Large intestine (tissue), 3 donors: Measurements from ENCODE around the gene ACSF2. TPM values are rescaled to one million over a fixed set of nuclear protein-coding genes. Genes with fewer than 3 reads are reported as not detected.

Source experiments
- DNase-seq, 2 donors: peaks; one replicate each; pipeline versions ENCODE4 v3.0.0 to v3.0.0-alpha.2; 2013
- H3K27ac ChIP-seq: one replicate; pipeline ENCODE4 v1.5.1; 2013; ENCODE audit warnings: low read length
- H3K27me3 ChIP-seq: 2 replicates; pipeline ENCODE4 v1.6.1; 2013; ENCODE audit warnings: low read length; ENCODE audit not compliant: control insufficient read depth, insufficient read depth
- H3K36me3 ChIP-seq: 2 replicates; pipeline ENCODE4 v1.6.1; 2013; ENCODE audit warnings: low read length; ENCODE audit not compliant: control insufficient read depth, insufficient read depth
- H3K4me1 ChIP-seq: one replicate; pipeline ENCODE4 v1.6.1; 2013; ENCODE audit warnings: low read length; ENCODE audit not compliant: control insufficient read depth, insufficient read depth
- H3K4me3 ChIP-seq: one replicate; pipeline ENCODE4 v1.5.1; 2013; ENCODE audit warnings: low read length
- H3K9me3 ChIP-seq: one replicate; pipeline ENCODE4 v1.6.1; 2013; ENCODE audit warnings: mild to moderate bottlenecking, low read depth, low read length, moderate library complexity; ENCODE audit not compliant: control insufficient read depth
- WGBS: methylation state at CpG from one replicate; pipeline ENCODE4 v1.1.5; 2013; ENCODE audit warnings: low lambda C conversion rate; ENCODE audit not compliant: insufficient coverage; 5-methylcytosine and 5-hydroxymethylcytosine counted together
- polyA plus RNA-seq: library from polyadenylated mRNA; unstranded; fragments of 120-200 nt; gene quantifications from one replicate; pipeline ENCODE4 v1.2.1, GENCODE V29; 2013

Gene ACSF2
- polyA plus RNA-seq, 1 donor, result 77.8 TPM

- Histone ChIP-seq H3K4me3 (no peak overlapping the region), H3K27ac (no peak overlapping the region), H3K36me3 (peaks cover 5% of the 10 kb centered on the region), H3K9me3 (no peaks in the 10 kb centered on the region), H3K27me3 (no peaks in the 10 kb centered on the region), H3K4me1 (peaks cover 40% of the 10 kb centered on the region)
- no CpG with 5 or more reads among the region's 4 CpGs for WGBS
- no peak for DNase-seq
Observed at GRCh38 chr17:50439008-50439407, 13.0 kb downstream of the ACSF2 start.

GRCh38 chr17:50440172-50440837 lies 14.3 kb downstream of the ACSF2 start:
- Histone ChIP-seq H3K9me3 (no peaks in the 10 kb centered on the region), H3K36me3 (peaks cover 5% of the 10 kb centered on the region), H3K4me1 (peaks cover 42% of the 10 kb centered on the region), H3K27me3 (no peaks in the 10 kb centered on the region), H3K4me3 (no peak overlapping the region), H3K27ac (peak overlapping the region; percentile 89)
- DNase-seq, result peak; percentile 83 to 90
- WGBS, result no CpG with 5 or more reads among the region's 4 CpGs

- Histone ChIP-seq H3K4me3 (no peak overlapping the region), H3K27me3 (no peaks in the 10 kb centered on the region), H3K27ac (peak overlapping the region; percentile 89), H3K36me3 (peaks cover 5% of the 10 kb centered on the region), H3K4me1 (peaks cover 42% of the 10 kb centered on the region), H3K9me3 (no peaks in the 10 kb centered on the region)
- no CpG with 5 or more reads among the region's 10 CpGs for WGBS
- no peak for DNase-seq
Observed at GRCh38 chr17:50440838-50441829, 15.1 kb downstream of the ACSF2 start.

GRCh38 chr17:50443505-50443974 lies 17.5 kb downstream of the ACSF2 start:
- Histone ChIP-seq H3K27me3 (no peaks in the 10 kb centered on the region), H3K36me3 (no peaks in the 10 kb centered on the region), H3K4me1 (peaks cover 53% of the 10 kb centered on the region), H3K9me3 (no peaks in the 10 kb centered on the region), H3K4me3 (no peak overlapping the region), H3K27ac (peak overlapping the region; percentile 31)
- WGBS, result no CpG with 5 or more reads among the region's 3 CpGs
- peak in 1 of 2 donors; percentile 66 for DNase-seq

- no peak for DNase-seq
- H3K27ac ChIP-seq, result no peak overlapping the region
- no peak overlapping the region for H3K4me3 ChIP-seq
- H3K4me1 ChIP-seq, result peaks cover 47% of the 10 kb centered on the region
- 100% methylated on average over 1 of the region's 6 CpGs for WGBS
- H3K27me3 ChIP-seq, result no peaks in the 10 kb centered on the region
- no peaks in the 10 kb centered on the region for H3K36me3 ChIP-seq
- no peaks in the 10 kb centered on the region for H3K9me3 ChIP-seq
Observed at GRCh38 chr17:50444841-50445715, 19.1 kb downstream of the ACSF2 start.

- no peaks in the 10 kb centered on the region for H3K36me3 ChIP-seq
- WGBS, result no CpG with 5 or more reads among the region's 1 CpG
- no peak for DNase-seq
- no peak overlapping the region for H3K27ac ChIP-seq
- H3K4me3 ChIP-seq, result no peak overlapping the region
- H3K27me3 ChIP-seq, result no peaks in the 10 kb centered on the region
- H3K9me3 ChIP-seq, result no peaks in the 10 kb centered on the region
- H3K4me1 ChIP-seq, result peaks cover 40% of the 10 kb centered on the region
Observed at GRCh38 chr17:50445730-50446325, 19.8 kb downstream of the ACSF2 start.

- DNase-seq, result peak; percentile 73 to 87
- H3K9me3 ChIP-seq, result no peaks in the 10 kb centered on the region
- peaks cover 36% of the 10 kb centered on the region for H3K4me1 ChIP-seq
- H3K36me3 ChIP-seq, result no peaks in the 10 kb centered on the region
- WGBS, result 82% methylated on average over 1 of the region's 7 CpGs
- no peak overlapping the region for H3K4me3 ChIP-seq
- no peaks in the 10 kb centered on the region for H3K27me3 ChIP-seq
- peak overlapping the region; percentile 39 for H3K27ac ChIP-seq
Observed at GRCh38 chr17:50447870-50448595, 22.0 kb downstream of the ACSF2 start.

- Histone ChIP-seq H3K36me3 (no peaks in the 10 kb centered on the region), H3K4me3 (no peak overlapping the region), H3K9me3 (no peaks in the 10 kb centered on the region), H3K27ac (no peak overlapping the region), H3K4me1 (peaks cover 31% of the 10 kb centered on the region), H3K27me3 (no peaks in the 10 kb centered on the region)
- WGBS, result no CpG with 5 or more reads among the region's 2 CpGs
- DNase-seq, result no peak
Observed at GRCh38 chr17:50448643-50449042, 22.6 kb downstream of the ACSF2 start.

GRCh38 chr17:50451943-50452629 lies 26.1 kb downstream of the ACSF2 start:
- no CpG with 5 or more reads among the region's 7 CpGs for WGBS
- Histone ChIP-seq H3K36me3 (peaks cover 3% of the 10 kb centered on the region), H3K4me1 (peaks cover 26% of the 10 kb centered on the region), H3K9me3 (no peaks in the 10 kb centered on the region), H3K27me3 (no peaks in the 10 kb centered on the region), H3K4me3 (no peak overlapping the region), H3K27ac (no peak overlapping the region)
- DNase-seq, result no peak
